ENCODE measurements around the gene GPR142. TPM values are rescaled to one million over a fixed set of nuclear protein-coding genes. Genes with fewer than 3 reads are reported as not detected.

Gene GPR142, protein sequence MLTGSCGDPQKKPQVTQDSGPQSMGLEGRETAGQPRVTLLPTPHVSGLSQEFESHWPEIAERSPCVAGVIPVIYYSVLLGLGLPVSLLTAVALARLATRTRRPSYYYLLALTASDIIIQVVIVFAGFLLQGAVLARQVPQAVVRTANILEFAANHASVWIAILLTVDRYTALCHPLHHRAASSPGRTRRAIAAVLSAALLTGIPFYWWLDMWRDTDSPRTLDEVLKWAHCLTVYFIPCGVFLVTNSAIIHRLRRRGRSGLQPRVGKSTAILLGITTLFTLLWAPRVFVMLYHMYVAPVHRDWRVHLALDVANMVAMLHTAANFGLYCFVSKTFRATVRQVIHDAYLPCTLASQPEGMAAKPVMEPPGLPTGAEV
- total RNA-seq (2022; extraction: Qiagen RNA extraction; ENCODE audit: low read depth), result not detected in 5 replicates

DNA sequence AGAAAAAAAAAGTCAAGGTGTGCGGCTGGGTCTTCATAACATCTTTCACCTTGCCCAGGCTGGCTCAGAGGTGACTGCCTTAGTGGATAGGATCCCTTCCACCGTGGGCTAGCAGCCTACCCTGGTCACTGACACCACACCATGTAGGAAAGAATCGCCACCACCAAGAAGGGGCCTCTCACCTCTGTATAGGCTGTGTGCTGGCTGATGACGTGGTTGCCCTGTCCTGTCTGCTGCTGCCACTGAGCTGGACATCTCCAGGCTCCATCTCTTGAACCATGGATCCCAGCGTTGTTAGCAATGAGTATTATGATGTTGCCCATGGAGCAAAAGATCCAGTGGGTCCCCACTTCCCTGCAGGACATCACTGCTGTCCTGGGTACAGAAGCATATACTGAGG, at the start of gene GPR142:
TSS of gene GPR142 (plus strand) at position 301 of the 400 bp plus-strand sequence. CDS start 2,035 bp downstream, outside the sequence.

DNA sequence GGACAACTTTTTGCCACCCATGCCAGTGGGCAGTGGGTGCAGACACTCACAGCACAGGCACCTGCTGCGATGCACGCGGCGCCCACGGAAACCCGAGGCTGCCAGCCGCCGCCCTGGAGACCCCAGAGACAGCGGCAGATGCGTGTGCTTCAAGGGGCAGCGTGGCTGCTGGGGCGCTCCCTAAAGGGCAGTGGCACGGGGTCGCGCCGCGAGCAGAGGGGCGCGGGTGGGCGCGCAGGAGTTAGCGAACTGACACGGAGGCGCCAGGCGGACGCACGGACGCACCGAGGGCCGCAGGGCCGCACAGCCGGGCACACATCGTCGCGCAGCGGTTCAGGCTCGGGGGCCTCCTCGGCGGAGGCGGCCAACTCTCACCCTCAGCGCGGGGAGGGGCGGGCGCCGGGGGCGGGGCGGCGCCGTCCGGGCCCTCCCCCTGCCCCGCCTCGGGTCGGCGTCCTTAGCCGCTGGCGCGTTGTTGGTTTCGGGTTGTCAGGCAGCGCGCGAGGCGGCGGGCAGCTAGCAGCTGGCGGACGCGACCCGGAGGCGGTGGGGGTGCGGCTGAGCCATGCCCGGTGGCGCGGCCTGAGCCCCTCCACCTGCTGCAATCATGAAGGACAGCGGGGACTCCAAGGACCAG, 41.4 kb upstream of the GPR142 start, which contains the start of gene KIF19:
TSS of gene KIF19 (plus strand) at position 484 of the 637 bp plus-strand sequence. CDS start at position 608, 124 bp downstream.

DNA sequence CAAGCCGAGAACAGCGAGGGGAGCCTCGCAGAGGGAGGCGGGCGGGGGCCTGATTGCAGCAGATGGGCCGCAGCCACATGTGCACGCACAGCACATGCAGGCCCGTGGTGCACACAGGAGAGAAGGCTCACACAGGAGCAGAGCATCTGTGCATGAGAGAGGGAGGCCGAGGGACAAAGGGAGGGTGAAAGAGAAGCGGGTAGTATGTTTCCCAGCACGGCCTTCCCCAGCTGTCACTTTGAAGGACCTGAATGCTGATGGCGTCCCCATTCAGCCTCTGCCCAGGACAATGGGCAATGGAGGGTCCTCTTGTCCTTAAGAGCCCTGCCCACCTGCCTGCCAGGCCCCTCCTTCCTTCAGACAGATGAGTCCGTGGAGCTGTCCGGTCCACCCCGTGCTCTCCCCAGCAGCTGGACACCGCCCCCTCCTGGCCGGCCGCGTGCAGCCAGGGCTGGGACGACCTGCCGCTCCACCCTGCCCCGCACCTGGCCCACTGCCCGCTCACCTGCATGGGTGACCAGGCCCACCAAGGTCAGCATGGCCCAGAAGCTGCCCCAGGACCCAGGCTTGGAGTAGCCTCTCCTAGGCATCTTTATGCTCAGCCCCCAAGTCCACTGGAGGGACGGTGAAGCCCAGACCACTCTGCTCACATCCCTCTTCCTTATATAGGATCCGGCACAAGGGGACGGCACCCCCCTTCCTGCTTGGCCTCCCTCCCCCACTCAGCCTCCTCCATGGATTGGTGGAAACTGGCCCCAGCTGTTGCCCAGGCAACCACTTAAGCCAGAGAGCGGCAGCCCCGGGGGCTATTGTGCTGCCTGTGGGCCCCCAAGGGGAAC, 5.9 kb upstream of the GPR142 start, which contains the start of gene BTBD17:
TSS of gene BTBD17 (minus strand) at position 639 of the 839 bp plus-strand sequence. CDS start at position 590, 49 bp downstream.

Other genes starting within 250 kb of the GPR142 start
- gene RPL38, start 163.8 kb upstream of the GPR142 start, total RNA-seq (2022; extraction: Qiagen RNA extraction; ENCODE audit: low read depth), result 2,416 to 3,988 TPM (median 2,703 TPM) in 5 replicates
- 2.0 to 3.7 TPM (median 2.0 TPM) in 5 replicates for gene TTYH2, start 153.9 kb upstream of the GPR142 start, total RNA-seq (2022; extraction: Qiagen RNA extraction; ENCODE audit: low read depth)
- not detected in 5 replicates for gene DNAI2, start 93.3 kb upstream of the GPR142 start, total RNA-seq (2022; extraction: Qiagen RNA extraction; ENCODE audit: low read depth)
- not detected in 5 replicates for gene KIF19, start 41.3 kb upstream of the GPR142 start, total RNA-seq (2022; extraction: Qiagen RNA extraction; ENCODE audit: low read depth)
- gene BTBD17, start 5.6 kb upstream of the GPR142 start, total RNA-seq (2022; extraction: Qiagen RNA extraction; ENCODE audit: low read depth), result not detected in 5 replicates
- 34.9 to 72.6 TPM (median 67.0 TPM) in 5 replicates for gene GPRC5C, start 64.6 kb downstream of the GPR142 start, total RNA-seq (2022; extraction: Qiagen RNA extraction; ENCODE audit: low read depth)
- gene CD300A, start 99.1 kb downstream of the GPR142 start, total RNA-seq (2022; extraction: Qiagen RNA extraction; ENCODE audit: low read depth), result not detected in 5 replicates
- gene CD300LB, start 164.0 kb downstream of the GPR142 start, total RNA-seq (2022; extraction: Qiagen RNA extraction; ENCODE audit: low read depth), result 0.11 TPM in 1 of 5 replicates, not detected in the others
- gene CD300C, start 178.6 kb downstream of the GPR142 start, total RNA-seq (2022; extraction: Qiagen RNA extraction; ENCODE audit: low read depth), result 0.13 to 0.38 TPM (median 0.23 TPM) in 4 of 5 replicates, not detected in the other
- 0.67 to 1.1 TPM (median 0.93 TPM) in 3 of 5 replicates, not detected in the others for gene CD300H, start 200.0 kb downstream of the GPR142 start, total RNA-seq (2022; extraction: Qiagen RNA extraction; ENCODE audit: low read depth)
- not detected in 5 replicates for gene CD300LD, start 224.8 kb downstream of the GPR142 start, total RNA-seq (2022; extraction: Qiagen RNA extraction; ENCODE audit: low read depth)

All from A549 treated with ZK216348 at 1 μM for 4 hours (cell line).